Parietal lobe (tissue), 2 donors: ENCODE measurements around the gene NAPB. TPM values are rescaled to one million over a fixed set of nuclear protein-coding genes. Genes with fewer than 3 reads are reported as not detected.

ENCODE experiments used
- small RNA-seq: library from RNA; depleted of rRNA; stranded (forward); fragments of <200 nt; gene quantifications from one replicate; pipeline ENCODE3, GENCODE V24; 2014; ENCODE audit warnings: low replicate concordance
- total RNA-seq: library from RNA; depleted of rRNA; stranded (reverse); fragments of >200 nt; gene quantifications from one replicate; pipeline ENCODE4 v1.2.3, GENCODE V29; 2014

Gene NAPB
- 78.3 TPM for total RNA-seq

DNA sequence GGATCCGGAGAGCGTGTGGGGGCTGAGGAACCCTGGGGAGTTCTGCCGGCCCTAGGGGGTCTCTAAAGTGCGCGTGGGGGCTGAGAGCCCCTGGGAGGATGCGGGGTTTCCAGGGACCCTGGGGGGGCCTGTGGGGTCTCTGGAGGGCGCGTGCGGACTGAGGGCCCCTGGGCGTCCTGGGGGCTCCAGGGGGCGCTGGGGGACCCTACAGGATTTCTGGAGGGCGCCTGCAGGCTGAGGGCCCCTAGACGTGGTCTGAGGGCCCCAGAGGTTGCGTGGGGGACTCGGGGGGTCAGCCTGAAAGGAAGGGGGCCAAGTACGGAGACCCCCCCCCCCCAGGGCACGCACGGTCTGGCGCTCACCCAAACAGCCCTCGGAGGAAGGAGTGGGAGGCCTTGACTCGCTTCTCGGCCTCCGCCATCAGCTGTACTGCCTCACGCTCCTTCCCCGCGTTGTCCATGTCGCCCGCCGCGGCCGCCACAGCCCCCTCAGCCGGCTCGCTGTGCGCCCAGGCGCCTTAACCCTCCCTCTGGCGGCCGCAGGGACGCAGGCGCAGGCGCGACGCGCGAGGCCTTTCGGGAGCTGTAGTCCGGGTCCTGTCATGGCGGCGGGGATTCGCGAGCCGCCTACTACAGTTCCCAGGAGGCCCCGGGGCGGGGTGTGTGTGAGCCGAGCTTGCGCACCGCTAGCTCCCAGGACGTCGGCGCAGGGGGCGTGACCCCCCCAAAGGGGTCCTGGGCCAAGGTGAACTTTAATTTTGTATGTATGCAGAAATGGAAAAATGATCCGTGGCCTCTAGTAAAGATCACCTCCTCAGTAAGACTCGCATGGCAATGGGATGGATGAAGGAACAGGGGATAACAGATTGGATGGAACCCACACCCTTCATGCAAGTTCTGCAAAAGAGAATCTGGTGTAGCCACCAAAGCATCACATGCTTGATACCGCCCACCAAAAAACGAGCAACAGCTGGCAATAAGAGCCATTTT lies at the start of gene NAPB:
Gene NAPB (minus strand): TSS at position 546 of the 989 bp plus-strand sequence. CDS start 86 bp downstream, at position 460.

DNA sequence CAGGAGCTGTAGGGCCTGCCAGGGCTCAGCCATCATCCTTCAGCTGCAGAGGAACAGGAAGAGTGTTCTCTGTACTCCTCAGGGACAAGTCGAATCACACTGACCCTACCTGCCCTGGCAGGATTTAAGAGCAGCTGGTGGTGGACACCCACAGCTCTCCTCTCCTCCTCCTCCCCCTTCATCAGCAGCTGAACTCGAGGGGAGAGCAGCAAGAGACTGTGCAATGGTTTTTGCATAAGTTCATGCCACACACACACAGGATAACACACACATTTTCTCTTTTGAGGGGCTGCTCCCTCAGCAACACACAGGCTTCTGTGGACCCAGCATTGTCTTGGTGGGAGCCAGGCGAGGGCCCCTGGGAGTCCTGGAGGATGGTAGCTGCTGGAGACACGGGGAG lies 31.5 kb upstream of the NAPB start, which contains the start of gene CST11:
Gene CST11 (minus strand): TSS at position 101 of the 400 bp plus-strand sequence. CDS start 65 bp downstream, at position 36.

DNA sequence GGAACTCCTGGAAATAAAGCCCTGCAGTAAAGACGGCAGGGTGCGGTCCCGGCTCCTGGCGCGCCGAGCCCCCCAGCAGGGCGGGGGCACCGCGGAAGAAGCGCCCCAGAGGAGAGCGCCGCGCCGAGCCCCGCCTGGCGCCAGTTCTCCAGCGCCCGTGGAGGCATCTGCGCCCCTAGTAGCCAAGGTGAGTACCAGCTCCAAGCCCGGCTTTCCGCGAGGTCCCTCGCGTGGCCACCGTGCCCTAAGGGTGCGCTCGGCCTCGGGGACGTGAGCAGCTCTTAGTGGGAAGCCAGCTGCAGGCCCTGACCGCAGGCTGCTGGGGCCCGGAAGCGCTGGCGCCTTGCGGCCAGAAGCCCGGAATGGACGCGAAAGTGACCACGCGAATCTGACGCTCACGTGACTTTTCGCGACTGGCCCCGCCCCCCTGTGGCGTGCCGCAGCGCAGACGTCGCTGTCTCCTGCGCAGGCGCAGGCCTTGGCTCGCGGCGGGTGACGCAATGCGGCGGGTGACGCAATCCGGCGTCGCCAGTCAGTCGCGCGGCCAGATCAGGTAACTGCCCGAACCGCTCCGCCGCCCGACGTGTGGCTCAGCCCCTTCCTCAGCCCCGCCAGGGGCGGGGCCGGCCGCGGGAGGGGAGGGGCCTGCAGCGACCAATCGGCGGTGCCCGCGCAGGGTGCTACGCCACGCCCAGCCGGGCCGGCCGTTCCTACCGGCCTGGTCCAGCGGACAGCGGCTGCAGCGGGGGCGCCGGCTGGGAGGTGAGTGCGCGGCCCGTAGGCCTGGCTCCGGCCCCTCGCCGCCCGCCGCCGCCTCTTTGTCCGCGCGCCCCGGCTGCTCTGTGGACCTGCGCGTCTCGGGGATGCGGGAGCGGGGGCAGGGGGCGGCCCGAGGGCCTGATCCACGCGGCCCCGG lies 59.6 kb downstream of the NAPB start, which contains the start of gene GZF1:
Gene GZF1 (plus strand): TSS at position 707 of the 916 bp plus-strand sequence. CDS start 2,202 bp downstream, outside the sequence.

DNA sequence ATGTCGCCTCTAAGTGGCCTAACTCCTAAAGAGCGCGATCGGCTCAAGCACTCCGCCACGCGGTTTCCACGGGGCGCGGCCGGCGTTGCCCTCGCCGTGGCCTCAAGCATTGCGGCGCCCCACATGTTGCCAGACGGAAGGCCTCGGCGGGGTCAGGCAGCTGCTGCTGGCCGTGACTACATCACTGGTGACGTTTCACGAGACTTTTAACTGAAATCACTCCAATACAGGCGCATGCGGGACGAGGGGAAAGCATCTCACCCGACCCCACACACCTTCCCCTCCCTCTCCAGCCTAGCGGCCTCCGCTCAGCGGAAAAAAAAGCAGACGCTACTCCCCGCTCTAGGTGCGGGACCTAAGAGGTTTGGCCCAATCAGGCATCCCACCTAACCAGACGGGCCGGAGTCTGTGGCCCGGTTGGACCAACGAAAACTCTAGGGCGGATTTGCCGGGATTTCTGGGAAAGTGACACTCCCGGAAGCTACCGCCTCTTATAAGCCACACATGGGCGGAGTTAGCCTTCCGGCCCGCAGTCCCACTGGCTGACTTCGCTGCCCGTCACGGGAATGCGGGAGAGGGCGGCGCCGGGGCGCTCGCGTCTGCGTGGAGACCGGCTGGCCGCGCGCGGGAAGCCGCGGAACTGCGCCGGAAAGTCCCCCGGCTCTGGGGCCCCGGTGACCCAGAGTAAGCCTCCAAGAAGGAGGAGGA lies 70.9 kb downstream of the NAPB start, which contains the start of gene NXT1:
Gene NXT1 (plus strand): TSS at position 596 of the 708 bp plus-strand sequence. CDS start 3,251 bp downstream, outside the sequence.

Small RNA genes lying within 50 kb of the gene (small RNA-seq; reads per million reads assigned to genes)
- not detected for gene RF00019
- not detected for gene RNA5SP479

Other genes starting within 250 kb of the NAPB start
- gene NXT1, start 70.7 kb downstream of the NAPB start, total RNA-seq = 13.5 TPM
- 26.0 TPM for gene GZF1, start 59.3 kb downstream of the NAPB start, total RNA-seq
- not detected for gene CSTL1, start 18.2 kb upstream of the NAPB start, total RNA-seq
- gene CST11, start 31.4 kb upstream of the NAPB start, total RNA-seq = not detected
- not detected for gene CST8, start 69.6 kb upstream of the NAPB start, total RNA-seq
- not detected for gene CST9L, start 147.0 kb upstream of the NAPB start, total RNA-seq
- not detected for gene CST9, start 184.4 kb upstream of the NAPB start, total RNA-seq
- gene CST3, start 216.5 kb upstream of the NAPB start, total RNA-seq = 64.5 TPM